T-helper 17 cell (primary cell): ENCODE data around the gene XRCC5. TPM values are rescaled to one million over a fixed set of nuclear protein-coding genes. Genes with fewer than 3 reads are reported as not detected.

Source experiments
- ATAC-seq: fragments of 150-1000 bp; cut with Tn5 transposase; 2 replicates; pipeline ENCODE4 v1.10.0; 2021; ENCODE audit warnings: mild to moderate bottlenecking, moderate library complexity
- DNase-seq, 3 donors: peaks; one replicate each; pipeline versions ENCODE4 v3.0.0 to v3.0.0-alpha.2; 2020 to 2021
- H3K9me3 ChIP-seq: one replicate; pipeline ENCODE4 v1.7.0; 2013; ENCODE audit warnings: low read length, mild to moderate bottlenecking; ENCODE audit not compliant: control insufficient read depth, poor library complexity, severe bottlenecking
- H3K27ac Mint-ChIP-seq: one replicate; pipeline ENCODE4 v1.8.0; 2022; ENCODE audit warnings: mild to moderate bottlenecking, moderate library complexity, mixed read lengths
- H3K27me3 Mint-ChIP-seq: one replicate; pipeline ENCODE4 v1.8.0; 2022; ENCODE audit warnings: mixed read lengths
- H3K36me3 Mint-ChIP-seq: one replicate; pipeline ENCODE4 v1.8.0; 2022; ENCODE audit warnings: low read depth, mixed read lengths
- H3K4me1 Mint-ChIP-seq: one replicate; pipeline ENCODE4 v1.8.0; 2022; ENCODE audit warnings: mild to moderate bottlenecking, mixed read lengths
- H3K4me3 Mint-ChIP-seq: one replicate; pipeline ENCODE4 v1.8.0; 2022; ENCODE audit warnings: mild to moderate bottlenecking, moderate library complexity, mixed read lengths
- total RNA-seq, 4 donors: library from RNA in 2 of 4; stranded (reverse) in 2 of 4; gene quantifications; one replicate each; pipeline ENCODE4 v1.2.3 and lab custom pipeline; 2022 to 2026

Gene XRCC5
- total RNA-seq, 2 donors from 2014 or later, result 151 to 161 TPM

DNA sequence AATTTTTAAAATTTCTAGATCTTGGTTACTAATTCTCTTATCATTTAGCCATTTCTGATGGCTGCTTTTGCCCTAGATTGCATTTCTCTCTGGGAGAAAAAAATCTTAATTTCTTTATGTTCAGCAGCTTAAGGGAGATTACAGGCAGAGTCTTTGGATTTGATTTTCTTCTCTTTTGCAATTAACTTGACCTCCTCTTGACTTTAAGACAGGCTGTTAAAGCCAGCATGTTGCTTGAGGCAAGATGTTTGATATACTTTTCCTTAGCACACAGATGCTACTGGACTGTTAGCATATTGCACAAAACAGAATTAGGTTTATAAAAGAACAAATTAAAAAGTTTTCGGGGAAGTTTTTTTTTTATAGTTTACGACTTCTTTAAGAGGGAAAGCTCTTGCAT, 50.0 kb downstream of the XRCC5 start:
- Mint-ChIP-seq H3K4me3 (no peak overlapping the region), H3K27me3 (no peaks in the 10 kb centered on the region), H3K27ac (no peak overlapping the region), H3K4me1 (peaks cover 12% of the 10 kb centered on the region), H3K36me3 (peaks cover 6% of the 10 kb centered on the region)
- ATAC-seq (no peak), DNase-seq (no peak)
- no peaks in the 10 kb centered on the region for H3K9me3 ChIP-seq

DNA sequence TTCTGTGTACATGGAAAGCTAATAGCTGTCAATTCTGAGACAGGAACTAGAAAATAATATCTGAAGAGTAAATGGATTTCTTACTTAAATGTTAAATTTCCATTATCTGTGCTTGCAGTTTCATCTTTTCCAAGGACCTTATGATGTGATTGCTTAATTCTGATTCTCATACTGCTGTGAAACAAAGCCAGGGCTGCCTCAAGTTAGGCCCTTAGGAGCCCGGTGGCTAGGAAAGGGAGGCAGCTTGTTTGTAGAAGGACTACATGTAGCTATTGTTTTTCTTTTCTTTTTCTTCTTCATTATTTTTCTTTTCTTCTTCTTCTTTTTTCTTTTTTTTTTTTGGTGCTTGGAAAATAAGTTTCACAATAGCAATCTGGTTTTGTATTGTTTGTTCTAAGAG, 50.5 kb downstream of the XRCC5 start:
- no peaks in the 10 kb centered on the region for H3K9me3 ChIP-seq
- H3K4me3 Mint-ChIP-seq, result no peak overlapping the region
- peaks cover 12% of the 10 kb centered on the region for H3K4me1 Mint-ChIP-seq
- ATAC-seq (no peak), DNase-seq (no peak)
- no peaks in the 10 kb centered on the region for H3K27me3 Mint-ChIP-seq
- peaks cover 9% of the 10 kb centered on the region for H3K36me3 Mint-ChIP-seq
- peak overlapping the region; percentile 79 for H3K27ac Mint-ChIP-seq

DNA sequence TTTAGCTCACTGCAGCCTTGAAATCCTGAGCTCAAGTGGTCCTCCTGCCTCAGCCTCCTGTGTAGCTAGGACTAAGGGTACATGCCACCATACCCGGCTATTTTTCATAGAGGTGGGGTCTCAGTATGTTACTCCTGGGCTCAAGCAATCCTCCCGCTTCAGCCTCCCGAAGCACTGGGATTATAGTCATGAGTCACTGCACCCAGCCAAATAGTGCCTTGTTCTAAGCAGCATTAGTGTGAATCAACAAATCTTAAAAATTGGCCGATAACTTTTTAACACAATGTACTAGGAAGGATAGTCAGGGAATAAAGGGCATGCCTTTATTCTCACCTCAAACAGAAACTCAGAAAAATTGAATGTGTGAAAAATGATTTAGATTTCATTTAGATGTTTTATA, 51.6 kb downstream of the XRCC5 start:
- ATAC-seq (no peak), DNase-seq (no peak)
- H3K27ac Mint-ChIP-seq, result no peak overlapping the region
- H3K4me3 Mint-ChIP-seq, result no peak overlapping the region
- no peaks in the 10 kb centered on the region for H3K9me3 ChIP-seq
- peaks cover 12% of the 10 kb centered on the region for H3K4me1 Mint-ChIP-seq
- peaks cover 9% of the 10 kb centered on the region for H3K36me3 Mint-ChIP-seq
- no peaks in the 10 kb centered on the region for H3K27me3 Mint-ChIP-seq

DNA sequence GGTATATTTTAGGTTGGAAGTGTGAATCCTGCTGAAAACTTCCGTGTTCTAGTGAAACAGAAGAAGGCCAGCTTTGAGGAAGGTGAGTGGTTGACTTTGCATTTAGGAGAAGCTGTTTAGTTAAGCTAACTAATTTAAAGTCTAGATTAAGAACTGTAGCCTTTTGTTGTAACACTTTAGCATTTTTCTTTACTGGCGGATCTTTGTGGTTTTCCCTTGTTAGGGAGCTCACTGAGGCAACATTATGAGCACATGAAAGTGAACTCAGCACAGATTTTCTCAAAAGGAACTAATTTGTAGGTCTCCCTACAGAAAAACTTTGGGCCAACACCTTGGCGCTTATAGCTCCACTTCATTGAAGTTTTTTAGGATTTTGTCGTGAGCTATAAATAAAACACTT, 52.8 kb downstream of the XRCC5 start:
- ATAC-seq (no peak), DNase-seq (no peak)
- H3K4me1 Mint-ChIP-seq, result peaks cover 17% of the 10 kb centered on the region
- no peaks in the 10 kb centered on the region for H3K27me3 Mint-ChIP-seq
- H3K27ac Mint-ChIP-seq, result peak overlapping the region; percentile 60
- H3K36me3 Mint-ChIP-seq, result peaks cover 12% of the 10 kb centered on the region
- H3K9me3 ChIP-seq, result no peaks in the 10 kb centered on the region
- H3K4me3 Mint-ChIP-seq, result no peak overlapping the region

- peaks cover 9% of the 10 kb centered on the region for H3K4me1 Mint-ChIP-seq
- DNase-seq (no peak), ATAC-seq (no peak)
- H3K4me3 Mint-ChIP-seq, result no peak overlapping the region
- no peaks in the 10 kb centered on the region for H3K9me3 ChIP-seq
- H3K27ac Mint-ChIP-seq, result peak overlapping the region; percentile 62
- no peaks in the 10 kb centered on the region for H3K27me3 Mint-ChIP-seq
- peaks cover 12% of the 10 kb centered on the region for H3K36me3 Mint-ChIP-seq
Observed at GRCh38 chr2:216163518-216163917, 54.4 kb downstream of the XRCC5 start.

GRCh38 chr2:216164087-216164486, 54.9 kb downstream of the XRCC5 start:
- DNase-seq, result no peak
- Mint-ChIP-seq H3K27me3 (no peaks in the 10 kb centered on the region), H3K36me3 (peaks cover 12% of the 10 kb centered on the region), H3K27ac (no peak overlapping the region), H3K4me1 (peaks cover 13% of the 10 kb centered on the region), H3K4me3 (no peak overlapping the region)
- H3K9me3 ChIP-seq, result no peaks in the 10 kb centered on the region
- ATAC-seq, result no peak

DNA sequence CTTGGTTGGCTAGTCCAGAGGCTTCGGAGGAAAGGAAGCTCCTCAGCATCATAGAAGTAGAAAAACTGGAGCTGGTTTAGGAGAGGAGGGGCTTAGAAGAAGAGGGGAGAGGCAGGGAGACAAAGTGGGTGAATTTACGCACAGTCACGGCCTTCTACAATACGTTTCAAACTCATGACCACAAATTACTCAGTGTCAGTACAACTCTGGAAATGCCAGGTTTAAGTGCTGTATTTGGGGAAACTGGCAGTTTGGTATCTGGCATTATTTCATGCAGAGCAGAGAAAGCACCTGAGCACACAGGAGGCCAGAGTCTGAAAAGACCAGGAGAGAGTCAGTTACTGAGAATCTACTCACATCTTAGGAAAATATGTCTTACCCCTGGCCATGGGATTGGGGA, 55.4 kb downstream of the XRCC5 start:
- Mint-ChIP-seq H3K27me3 (no peaks in the 10 kb centered on the region), H3K4me1 (peaks cover 13% of the 10 kb centered on the region), H3K27ac (no peak overlapping the region), H3K4me3 (no peak overlapping the region), H3K36me3 (peaks cover 12% of the 10 kb centered on the region)
- no peaks in the 10 kb centered on the region for H3K9me3 ChIP-seq
- DNase-seq (no peak), ATAC-seq (no peak)

GRCh38 chr2:216165711-216166110, 56.6 kb downstream of the XRCC5 start:
- no peaks in the 10 kb centered on the region for H3K27me3 Mint-ChIP-seq

GRCh38 chr2:216169087-216169486, 59.9 kb downstream of the XRCC5 start:
- peaks cover 19% of the 10 kb centered on the region for H3K4me1 Mint-ChIP-seq

More at GRCh38 chr2:216165711-216166110, 56.6 kb downstream of the XRCC5 start:
- H3K4me1 Mint-ChIP-seq, result peaks cover 13% of the 10 kb centered on the region
- no peaks in the 10 kb centered on the region for H3K9me3 ChIP-seq
- no peak for DNase-seq
- no peak overlapping the region for H3K4me3 Mint-ChIP-seq
- H3K27ac Mint-ChIP-seq, result peak overlapping the region; percentile 66
- ATAC-seq, result no peak
- peaks cover 9% of the 10 kb centered on the region for H3K36me3 Mint-ChIP-seq

DNA sequence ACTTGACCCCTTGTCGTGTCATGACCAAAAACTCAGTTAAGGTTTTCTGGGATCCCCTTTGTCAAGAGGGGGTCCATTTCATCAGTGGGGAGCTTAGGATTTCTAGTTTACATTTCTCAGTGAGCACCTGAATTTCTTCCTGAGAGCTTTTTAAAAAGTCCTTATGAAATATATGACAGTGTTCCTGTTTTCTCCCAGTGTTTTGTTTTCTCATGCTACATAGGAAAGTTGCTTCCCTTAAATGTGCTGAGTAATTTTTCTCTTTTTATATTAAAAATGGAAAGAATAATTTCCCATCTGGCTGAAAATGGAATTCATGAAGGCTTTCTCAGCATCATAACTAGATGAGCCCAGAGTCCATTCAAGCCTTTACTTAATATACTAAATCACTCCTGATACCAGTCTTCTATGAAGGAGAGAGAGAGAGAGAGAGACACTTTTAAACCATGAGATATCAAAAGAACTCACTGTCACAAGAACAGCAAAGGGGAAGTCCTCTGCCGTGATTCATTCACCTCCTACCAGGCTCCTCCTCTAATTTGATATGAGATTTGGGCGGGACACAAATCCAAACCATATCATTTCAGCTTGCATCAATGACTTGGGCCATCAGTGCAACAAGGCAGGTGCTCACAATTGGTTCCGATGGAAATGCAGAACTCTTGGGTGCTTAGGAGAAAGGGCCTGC, 61.1 kb downstream of the XRCC5 start:
- Mint-ChIP-seq H3K27ac (no peak overlapping the region), H3K36me3 (peaks cover 9% of the 10 kb centered on the region), H3K27me3 (no peaks in the 10 kb centered on the region), H3K4me1 (peaks cover 24% of the 10 kb centered on the region), H3K4me3 (no peak overlapping the region)
- ATAC-seq (peak; percentile 35), DNase-seq (no peak)
- H3K9me3 ChIP-seq, result no peaks in the 10 kb centered on the region

More at GRCh38 chr2:216169087-216169486, 59.9 kb downstream of the XRCC5 start:
- no peak for ATAC-seq
- no peak for DNase-seq
- no peaks in the 10 kb centered on the region for H3K27me3 Mint-ChIP-seq
- H3K4me3 Mint-ChIP-seq, result no peak overlapping the region
- peaks cover 6% of the 10 kb centered on the region for H3K36me3 Mint-ChIP-seq
- H3K9me3 ChIP-seq, result no peaks in the 10 kb centered on the region
- H3K27ac Mint-ChIP-seq, result peak overlapping the region; percentile 41

DNA sequence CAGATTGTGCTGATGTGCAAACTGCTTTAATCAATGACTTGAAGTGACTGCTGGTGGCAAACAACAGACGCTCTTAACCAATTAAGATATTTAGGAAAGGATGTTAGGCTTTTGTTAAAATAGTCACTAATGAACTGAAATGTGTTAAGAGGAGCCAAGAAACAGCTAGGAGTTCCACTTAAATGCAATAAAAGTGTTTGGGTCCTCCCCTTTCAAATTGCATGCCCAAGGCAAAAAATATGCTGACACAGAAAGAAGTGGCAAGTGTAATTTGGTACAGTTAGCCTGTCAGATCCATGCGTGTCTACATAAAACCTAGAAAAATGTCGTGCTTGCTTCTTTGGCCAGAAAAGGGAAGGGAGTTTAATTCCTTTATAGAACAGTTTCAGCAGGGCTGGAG, 61.9 kb downstream of the XRCC5 start:
- no peaks in the 10 kb centered on the region for H3K27me3 Mint-ChIP-seq
- no peaks in the 10 kb centered on the region for H3K9me3 ChIP-seq
- peak overlapping the region; percentile 1 for H3K27ac Mint-ChIP-seq
- peaks cover 25% of the 10 kb centered on the region for H3K4me1 Mint-ChIP-seq
- H3K4me3 Mint-ChIP-seq, result no peak overlapping the region
- peaks cover 9% of the 10 kb centered on the region for H3K36me3 Mint-ChIP-seq
- ATAC-seq, result no peak
- DNase-seq, result no peak

DNA sequence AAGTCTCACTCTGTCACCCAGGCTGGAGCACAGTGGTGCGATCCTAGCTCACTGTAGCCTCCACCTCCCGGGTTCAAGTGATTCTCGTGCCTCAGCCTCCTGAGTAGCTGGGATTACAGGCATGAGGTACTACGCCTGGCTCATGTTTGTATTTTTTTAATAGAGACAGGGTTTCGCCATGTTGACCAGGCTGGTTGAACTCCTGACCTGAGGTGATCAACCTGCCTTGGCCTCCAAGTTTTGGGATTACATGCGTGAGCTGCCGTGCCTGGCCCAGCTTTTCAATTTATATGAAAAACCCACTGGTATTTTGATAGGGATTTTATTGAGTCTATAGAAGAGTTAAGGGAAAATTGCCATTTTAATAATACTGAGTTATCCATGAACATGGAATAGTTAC, 63.3 kb downstream of the XRCC5 start:
- no peaks in the 10 kb centered on the region for H3K27me3 Mint-ChIP-seq
- DNase-seq (no peak), ATAC-seq (no peak)
- H3K4me1 Mint-ChIP-seq, result peaks cover 29% of the 10 kb centered on the region
- H3K4me3 Mint-ChIP-seq, result no peak overlapping the region
- peaks cover 11% of the 10 kb centered on the region for H3K36me3 Mint-ChIP-seq
- no peak overlapping the region for H3K27ac Mint-ChIP-seq
- no peaks in the 10 kb centered on the region for H3K9me3 ChIP-seq

- no peaks in the 10 kb centered on the region for H3K9me3 ChIP-seq
- no peak for ATAC-seq
- H3K4me1 Mint-ChIP-seq, result peaks cover 52% of the 10 kb centered on the region
- no peaks in the 10 kb centered on the region for H3K27me3 Mint-ChIP-seq
- no peak for DNase-seq
- no peak overlapping the region for H3K4me3 Mint-ChIP-seq
- H3K36me3 Mint-ChIP-seq, result peaks cover 27% of the 10 kb centered on the region
- H3K27ac Mint-ChIP-seq, result peak overlapping the region; percentile 22
Observed at GRCh38 chr2:216179015-216179414, 69.9 kb downstream of the XRCC5 start.

DNA sequence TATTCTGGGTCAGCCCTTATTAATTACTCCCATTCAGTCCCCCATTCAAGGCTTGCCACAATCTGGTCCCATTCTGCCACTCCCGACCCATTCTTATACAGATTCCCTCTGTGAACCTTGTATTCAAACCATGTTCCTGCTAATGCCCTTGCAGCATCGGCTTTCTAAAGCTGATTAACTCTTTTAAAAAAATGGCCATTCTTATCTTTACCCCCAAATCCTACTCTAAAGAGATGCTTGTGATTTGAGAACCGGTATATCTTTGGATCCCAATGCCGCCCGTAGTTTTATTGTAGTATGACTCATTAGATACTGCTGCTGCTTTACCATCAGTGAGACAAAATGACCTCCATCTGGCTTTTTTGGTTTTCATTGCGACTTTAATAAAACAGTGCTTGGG, 72.2 kb downstream of the XRCC5 start:
- no peak overlapping the region for H3K4me3 Mint-ChIP-seq
- peaks cover 60% of the 10 kb centered on the region for H3K4me1 Mint-ChIP-seq
- H3K27ac Mint-ChIP-seq, result no peak overlapping the region
- DNase-seq, result no peak
- H3K27me3 Mint-ChIP-seq, result no peaks in the 10 kb centered on the region
- peaks cover 21% of the 10 kb centered on the region for H3K36me3 Mint-ChIP-seq
- no peak for ATAC-seq
- no peaks in the 10 kb centered on the region for H3K9me3 ChIP-seq
